ENCODE measurements around the gene SP140L. TPM values are rescaled to one million over a fixed set of nuclear protein-coding genes. Genes with fewer than 3 reads are reported as not detected.
"Not testable (repeated sequence)": the region's sequence is repeated elsewhere in the genome, so short reads cannot be mapped to it uniquely, and the experiment has no call there.

The SP140L gene
- total RNA-seq, 1 experiment from 2014 or later: 13.9 TPM

DNA sequence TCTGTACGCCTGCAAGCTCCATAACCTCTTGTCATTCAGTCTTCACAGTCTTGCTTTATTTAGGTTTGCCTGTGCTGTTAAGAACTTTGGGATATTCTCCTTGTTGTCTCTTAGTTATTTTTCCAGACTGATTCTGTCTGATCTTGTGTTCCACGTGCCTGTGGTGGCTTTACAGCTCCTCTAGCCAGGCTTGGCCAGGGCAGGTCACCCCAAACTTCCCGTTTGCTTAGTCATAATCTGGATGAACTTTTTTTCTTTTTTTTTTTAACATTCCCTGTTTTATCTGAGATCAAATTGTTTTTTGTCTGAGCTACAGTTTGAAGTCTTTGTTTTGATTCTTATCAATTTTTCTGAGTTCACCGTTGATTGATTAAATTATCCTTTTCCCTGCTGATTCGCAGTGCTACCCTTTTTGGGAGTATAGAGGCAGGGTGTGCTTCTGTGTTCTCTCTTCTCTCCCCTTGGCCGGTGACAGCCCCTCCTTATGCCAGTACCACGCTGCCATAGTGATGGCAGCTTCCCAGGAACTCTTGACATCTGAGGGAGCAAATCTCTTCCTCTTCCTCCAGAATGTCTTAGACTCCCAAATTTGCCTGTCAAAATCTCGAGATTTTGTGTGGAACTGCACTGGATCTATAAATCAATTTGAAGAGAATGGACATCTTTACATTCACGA is 91.5 kb downstream of the SP140L start:
- peak; percentile 67 for DNase-seq (ENCODE audit: low read depth)

DNA sequence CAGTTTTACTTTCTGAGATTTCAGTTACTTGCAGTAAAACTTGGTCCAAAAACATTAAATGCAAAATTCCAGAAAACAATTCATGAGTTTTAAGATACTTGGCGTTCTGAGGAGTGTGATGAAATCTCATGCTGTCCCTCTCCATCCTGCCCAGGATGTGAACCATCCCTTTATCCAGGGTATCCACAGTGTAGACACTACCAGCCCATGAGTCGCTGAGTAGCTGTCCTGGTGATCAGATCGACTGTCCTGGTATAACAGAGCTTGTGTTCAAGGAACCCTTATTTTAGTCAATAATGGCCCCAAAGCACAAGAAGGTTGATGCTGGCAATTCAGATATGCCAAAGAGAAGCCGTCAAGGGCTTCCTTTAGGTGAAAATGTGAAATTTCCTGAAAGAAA is 92.2 kb downstream of the SP140L start:
- DNase-seq (ENCODE audit: low read depth): no peak

DNA sequence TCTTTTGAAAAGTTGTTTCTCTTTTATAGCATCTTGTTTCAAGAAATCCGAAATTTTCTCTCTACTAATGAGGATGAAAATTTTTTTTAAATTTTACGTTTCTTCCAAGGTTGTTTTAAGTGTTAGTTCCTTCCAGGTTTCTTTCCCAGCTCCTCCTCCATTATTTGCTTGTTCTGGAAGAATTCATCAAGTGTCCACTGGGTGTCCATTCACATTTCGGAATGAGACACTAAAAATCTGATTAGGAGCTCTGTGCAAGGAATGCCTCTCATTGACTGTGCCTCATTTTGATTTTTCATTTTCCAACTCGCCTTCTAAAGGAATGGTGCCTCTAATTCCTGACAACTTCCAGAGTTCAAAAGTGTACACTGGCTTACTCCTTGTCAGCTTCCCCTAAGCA is 95.2 kb downstream of the SP140L start:
- no peak for DNase-seq (ENCODE audit: low read depth)

DNA sequence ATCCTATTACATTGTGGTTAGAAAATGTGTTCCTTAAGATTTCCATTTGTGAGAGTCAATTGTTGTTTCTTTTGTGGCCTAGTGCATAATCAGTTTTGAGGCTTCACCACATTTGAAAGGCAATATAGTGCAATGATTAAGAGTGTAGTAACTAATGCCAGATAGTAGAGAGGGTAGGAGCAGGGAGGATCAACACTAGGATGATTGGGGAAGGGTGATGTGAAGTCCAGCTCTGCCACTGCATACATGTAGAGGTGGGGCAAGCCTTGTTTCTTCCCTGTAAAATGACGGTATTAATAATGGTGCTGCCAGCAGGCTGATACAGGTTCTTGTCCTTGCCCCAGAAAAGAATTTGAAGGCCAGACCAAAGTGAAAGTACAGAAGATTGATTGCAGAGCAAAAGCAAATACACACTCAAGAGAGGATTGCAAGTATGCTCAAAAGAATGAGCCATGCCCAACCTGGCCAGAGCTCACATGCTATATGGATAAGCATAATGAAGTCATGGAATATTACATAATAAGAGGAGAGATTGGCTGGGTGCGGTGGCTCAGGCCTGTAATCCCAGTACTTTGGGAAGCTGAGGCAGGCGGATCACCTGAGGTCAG is 97.0 kb downstream of the SP140L start:
- no peak for DNase-seq (ENCODE audit: low read depth)

DNA sequence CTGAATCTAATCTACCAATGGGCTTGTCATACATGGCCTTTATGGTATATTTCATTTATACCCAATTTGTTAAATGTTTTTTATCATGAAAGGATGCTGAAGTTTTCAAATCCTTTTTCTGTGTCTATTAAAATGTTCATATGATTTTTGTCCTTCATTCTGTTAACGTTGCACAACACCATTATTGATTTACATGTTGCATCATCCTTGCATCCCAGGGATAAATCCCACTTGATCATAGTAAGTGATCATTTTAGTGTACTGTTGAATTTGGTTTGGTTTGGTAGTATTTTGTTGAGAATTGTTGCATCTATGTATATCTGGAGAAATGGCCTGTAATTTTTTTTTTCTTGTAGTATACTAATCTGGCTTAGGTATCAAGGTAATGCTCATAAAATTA is 98.4 kb downstream of the SP140L start:
- no peak for DNase-seq (ENCODE audit: low read depth)

- no peak for DNase-seq (ENCODE audit: low read depth)
Observed at GRCh38 chr2:230429513-230429912, 102.5 kb downstream of the SP140L start.

DNA sequence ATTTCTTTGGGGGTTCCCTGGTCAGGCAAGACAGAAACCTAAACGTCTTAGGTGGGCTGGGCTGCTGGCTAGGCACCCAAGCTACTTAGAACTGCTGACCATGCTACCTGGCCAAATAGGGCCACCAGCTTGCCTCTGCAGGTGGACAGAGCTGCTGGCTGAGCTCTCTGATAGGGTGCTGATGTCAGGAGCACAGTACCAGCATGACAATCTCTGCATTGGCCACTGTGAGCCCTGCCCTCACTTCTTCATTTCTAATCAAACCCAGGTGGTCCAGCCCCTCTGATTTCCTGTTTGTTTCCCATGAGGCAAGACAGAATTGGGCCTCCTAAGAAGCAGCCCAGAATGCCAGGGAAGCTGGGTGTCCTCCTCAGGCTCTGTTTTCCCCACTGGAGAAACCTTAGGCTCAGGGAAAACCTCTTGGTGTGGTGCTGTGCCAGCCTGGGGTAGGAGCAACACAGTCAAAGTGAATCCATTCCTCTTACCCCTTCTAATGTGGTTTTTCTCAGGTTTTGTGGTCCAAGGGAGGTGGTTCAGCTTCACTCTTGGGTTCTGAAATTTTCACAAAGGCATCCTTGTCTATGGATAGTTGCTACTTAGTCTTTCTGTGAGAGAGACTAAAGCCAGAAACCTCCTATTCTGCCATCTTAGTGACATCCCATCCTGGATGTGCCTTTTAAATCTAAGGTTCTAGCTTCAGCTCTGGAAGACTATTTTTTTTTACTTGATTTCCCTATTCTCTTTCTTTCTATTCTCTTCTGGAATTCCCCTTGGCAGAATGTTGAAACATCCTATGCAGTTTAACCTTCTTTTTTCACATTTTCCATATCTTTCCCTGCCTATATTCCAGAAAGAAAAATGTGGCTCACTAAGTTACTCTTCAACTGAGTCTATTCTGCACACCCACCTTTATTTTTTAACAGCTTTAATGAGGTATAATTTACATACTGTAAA is 104.2 kb downstream of the SP140L start:
- DNase-seq (ENCODE audit: low read depth): no peak

DNA sequence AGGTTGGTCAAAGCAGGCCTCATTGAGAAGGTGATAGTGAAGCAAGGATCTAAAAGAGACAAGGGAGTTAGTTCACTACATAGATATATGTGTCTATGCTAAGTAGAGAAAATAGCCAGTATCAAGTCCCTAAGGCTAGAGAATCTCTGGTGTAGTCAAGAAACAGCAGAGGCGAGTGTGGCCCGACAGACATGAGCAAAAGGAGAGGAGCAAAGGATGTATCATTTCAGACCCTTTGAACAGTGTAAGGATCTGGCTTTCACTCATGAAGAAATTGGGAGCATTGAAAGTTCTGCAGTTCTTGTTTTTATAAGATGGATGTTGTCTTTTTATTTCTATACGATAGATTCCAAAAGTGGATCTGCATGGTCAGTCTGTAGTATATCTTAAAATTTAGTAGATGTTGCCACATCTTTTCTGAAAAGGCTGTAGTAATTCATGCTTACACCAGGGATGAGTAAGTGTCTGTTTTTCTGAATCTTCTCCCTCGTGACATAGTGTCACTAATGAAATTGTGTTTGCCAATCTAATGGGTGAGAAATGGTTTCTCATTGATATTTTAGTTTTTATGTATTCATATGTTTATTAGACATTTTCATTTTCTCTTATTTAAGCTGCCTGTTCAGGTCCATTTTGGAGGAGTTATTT is 107.8 kb downstream of the SP140L start:
- no peak for DNase-seq (ENCODE audit: low read depth)

DNA sequence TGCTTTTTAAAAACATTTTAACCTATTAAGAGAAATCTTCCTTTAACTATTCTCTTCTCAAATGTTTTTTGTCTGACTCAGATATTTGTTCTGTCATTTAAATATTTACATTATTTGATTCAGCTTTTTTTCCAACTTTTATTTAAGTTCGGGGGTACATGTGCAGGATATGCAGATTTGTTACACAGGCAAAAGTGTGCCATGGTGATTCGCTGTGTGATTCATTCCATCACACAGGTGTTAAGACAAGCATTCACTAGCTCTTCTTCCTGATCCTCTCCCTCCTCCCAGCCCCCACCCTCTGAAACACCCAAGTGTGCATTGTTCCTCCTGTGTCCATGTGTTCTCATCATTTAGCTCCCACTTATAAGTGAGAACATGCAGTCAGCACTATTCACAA is 108.4 kb downstream of the SP140L start:
- no peak for DNase-seq (ENCODE audit: low read depth)

- not testable (repeated sequence) for DNase-seq (ENCODE audit: low read depth)
Observed at GRCh38 chr2:230439121-230439520, 112.1 kb downstream of the SP140L start.

- no peak for DNase-seq (ENCODE audit: low read depth)
Observed at GRCh38 chr2:230439590-230439989, 112.6 kb downstream of the SP140L start.

DNA sequence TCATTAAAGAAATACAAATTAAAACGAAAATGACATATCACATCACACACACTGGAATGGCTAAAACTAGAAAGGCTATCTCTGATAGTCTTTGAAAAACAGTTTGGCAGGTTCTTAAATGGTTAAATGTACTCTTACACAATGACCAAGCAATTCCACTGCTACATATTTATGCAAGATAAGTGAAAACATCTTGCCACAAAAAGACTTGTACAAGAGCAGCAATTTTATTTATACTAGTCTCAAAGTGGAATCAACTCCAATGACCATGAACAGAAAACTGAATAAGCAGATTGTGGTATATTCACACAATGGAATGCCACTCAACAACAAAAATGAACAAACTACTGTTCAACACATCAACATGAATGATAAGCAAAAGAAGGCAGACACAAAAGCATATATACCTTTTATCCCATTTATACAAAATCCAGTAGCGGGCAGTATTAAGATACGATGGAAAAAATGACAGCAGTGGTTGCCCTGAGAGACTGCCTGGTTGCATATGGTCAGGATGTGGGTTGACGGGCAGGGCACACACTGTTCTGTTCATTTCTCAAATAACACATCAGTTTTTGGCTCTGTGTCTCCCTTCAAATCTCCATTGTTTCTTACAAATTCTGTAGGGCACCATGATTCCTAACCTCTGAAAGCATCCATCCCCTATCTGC is 114.4 kb downstream of the SP140L start:
- DNase-seq (ENCODE audit: low read depth): no peak

- peak; percentile 36 for DNase-seq (ENCODE audit: low read depth)
Observed at GRCh38 chr2:230443541-230443940, 116.5 kb downstream of the SP140L start.

DNA sequence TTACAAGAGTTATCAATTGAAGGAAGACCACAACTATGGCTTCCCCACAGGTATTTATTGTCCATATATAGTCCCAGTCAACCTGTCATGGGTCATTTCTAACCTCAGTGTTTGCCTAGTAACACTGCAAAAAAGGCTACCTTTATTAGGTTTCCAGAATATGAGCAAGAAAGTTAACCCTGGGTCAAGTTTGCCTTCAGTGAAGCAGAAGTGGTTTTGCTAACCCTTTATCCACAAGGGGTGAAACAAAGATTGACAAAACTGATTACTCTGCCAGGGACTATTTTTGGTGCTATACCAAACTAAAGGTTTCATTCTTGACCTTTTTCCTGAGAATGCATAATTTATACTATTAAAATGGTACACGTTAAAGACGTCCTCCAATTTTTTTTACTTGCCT is 117.8 kb downstream of the SP140L start:
- DNase-seq (ENCODE audit: low read depth): no peak

GRCh38 chr2:230447036-230447435 is 120.0 kb downstream of the SP140L start:
- no peak for DNase-seq (ENCODE audit: low read depth)

DNA sequence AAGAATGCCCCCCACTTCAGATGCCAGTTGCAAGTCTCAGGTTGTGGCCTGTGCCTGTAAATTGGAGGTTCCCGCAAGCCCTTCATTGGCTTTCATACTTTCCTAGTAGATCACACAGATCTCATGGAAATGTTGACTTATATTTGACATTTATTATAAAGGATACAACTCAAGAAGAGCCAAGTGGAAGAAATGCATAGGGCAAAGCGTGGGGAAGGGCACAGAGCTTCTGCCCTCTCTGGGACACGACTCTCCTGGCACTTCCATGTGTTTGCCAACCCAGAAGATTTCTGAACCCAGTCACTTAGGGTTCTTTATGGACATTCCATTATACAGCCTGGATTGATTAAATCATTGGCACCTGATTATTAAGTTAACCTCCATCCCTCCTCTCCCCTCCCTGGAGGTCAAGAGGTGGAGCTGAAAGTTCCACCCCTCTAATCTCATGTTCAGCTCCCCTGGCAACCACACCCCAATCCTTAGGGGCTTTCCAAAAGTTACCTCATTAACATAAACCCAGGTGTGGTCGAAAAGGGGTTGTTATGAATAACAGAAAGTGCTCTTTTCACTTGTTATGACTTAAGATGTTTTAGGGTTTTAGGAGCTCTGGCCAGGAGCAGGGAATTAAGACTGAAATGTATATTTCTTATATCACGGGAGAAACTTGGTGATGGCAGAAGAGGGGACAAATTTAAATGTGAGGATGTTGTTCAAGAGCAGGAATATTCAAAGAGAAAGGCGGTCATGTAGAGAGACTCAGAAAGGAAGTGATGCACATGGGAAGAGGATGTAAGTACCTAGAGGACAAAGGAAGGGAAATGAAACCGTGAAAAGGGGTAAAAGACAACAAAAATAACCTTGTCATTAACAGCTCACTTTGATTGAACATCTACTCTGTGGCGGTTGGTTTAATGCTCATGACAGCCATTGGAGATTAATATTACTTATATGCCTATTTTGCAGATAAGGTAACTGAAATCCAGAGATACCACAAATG is 120.8 kb downstream of the SP140L start:
- no peak for DNase-seq (ENCODE audit: low read depth)

DNA sequence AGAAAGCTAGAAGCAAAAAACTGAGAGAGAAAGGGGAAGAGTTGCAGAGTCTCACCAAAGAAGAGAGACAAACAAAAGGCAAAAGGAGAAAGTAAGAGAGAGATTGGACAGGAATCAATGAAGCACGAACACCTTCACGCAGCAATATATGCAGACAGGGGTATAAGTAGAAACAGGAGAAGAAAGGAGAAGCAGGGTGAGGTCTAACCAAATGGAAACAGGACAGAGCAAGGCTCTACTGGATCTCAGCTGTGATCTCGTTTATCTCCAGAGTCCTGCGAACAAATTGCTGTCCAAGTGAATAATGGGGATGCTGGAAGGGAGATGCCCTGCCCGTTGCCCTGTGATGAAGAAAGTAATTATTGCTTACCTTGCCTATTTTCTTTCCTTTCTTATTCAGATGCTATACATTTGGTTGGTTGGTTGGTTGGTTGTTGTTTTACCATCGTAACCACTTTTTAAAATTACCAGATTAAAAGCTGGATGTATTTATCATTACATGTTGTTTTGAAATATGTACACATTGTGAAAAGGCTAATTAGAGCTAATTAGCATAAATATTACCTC is 123.0 kb downstream of the SP140L start:
- DNase-seq (ENCODE audit: low read depth): no peak

- DNase-seq (ENCODE audit: low read depth): no peak
Observed at GRCh38 chr2:230453006-230453405, 126.0 kb downstream of the SP140L start.
